Spleen (tissue), 3 donors: ENCODE data around the gene PAXIP1.

Experiments
- POLR2A ChIP-seq, 3 donors: fragments of 450-650 bp; IDR thresholded peaks; one replicate each; pipeline ENCODE4 v1.5.1; 2017; ENCODE audit warnings: antibody characterized with exemption in 3 of 3, mild to moderate bottlenecking in 1 of 3
- POLR2AphosphoS5 ChIP-seq, 3 donors: sonication (generic); formaldehyde crosslinking; IDR thresholded peaks; one replicate each; pipeline ENCODE4 v1.5.1; 2017; ENCODE audit warnings: antibody characterized with exemption in 3 of 3

GRCh38 chr7:155017834-155018233, 14.9 kb upstream of the PAXIP1 start:
- no peak for TF ChIP-seq POLR2A (IDR thresholded peaks at IDR 0.05)
- TF ChIP-seq POLR2AphosphoS5 (IDR thresholded peaks at IDR 0.05), result no peak
